Measurements from ENCODE around the gene PNKD. TPM values are rescaled to one million over a fixed set of nuclear protein-coding genes. Genes with fewer than 3 reads are reported as not detected.

PNKD gene
- total and polyA plus RNA-seq, 10 of the 15 experiments (the other 5 are each of a cell fraction or from before 2014, with no cell fraction given), result 27.2 to 106 (median 61.3) TPM

DNA sequence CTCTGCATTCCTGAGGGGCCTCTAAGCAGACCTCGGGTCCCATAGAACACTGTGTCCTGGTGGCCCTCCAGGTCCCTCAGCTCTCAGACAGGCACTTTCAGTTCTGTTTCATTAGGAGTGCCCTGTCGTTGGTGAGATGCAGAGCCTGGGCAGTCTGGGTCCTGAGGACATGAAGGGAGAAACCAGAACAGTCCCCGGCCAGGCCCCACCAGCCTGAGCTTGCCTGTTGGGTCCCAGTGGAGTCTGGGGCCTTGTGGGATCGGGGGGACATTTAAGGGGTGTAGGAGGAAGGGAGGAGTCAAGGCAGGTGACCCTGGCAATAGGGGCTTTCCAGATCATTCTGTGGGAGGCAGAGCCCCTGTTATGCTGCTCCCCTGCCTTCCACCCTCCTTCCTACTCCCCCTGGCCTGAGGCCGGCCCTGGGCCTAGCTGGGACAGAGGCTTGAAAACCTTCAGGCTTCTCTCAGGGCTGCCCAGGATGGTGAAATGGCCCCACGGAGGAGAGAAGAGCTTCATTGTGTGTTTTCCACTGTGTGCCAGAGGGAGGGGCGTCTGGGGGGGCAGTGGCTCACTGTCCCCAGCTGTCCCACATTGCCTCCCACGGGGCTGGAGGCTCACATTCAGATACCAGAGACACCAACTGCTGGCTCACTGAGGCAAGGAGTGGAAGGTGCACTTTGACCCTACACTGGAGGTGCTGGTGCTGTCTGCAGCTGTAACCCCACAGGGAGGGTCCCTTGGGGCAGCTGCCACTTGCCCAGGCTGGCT, 59.7 kb downstream of the PNKD start:
- DNase-seq (ENCODE audit: low read depth, low spot score) (peak; percentile 59), FAIRE-seq (peak; percentile 62), ATAC-seq (peak; percentile 79)
- ChIA-PET RAD21 (ENCODE audit: unreplicated experiment) (interaction anchor here (0.7 to 2.0 kb wide), 12 partner anchors 14 to 114 kb away, joined by 3 to 16 read pairs (median 4); partner anchors contain the start of gene CATIP), POLR2A (interaction anchor here (0.8 to 3.5 kb wide), 10 partner anchors 9 to 562 kb away, joined by 3 to 26 read pairs (median 4); no protein-coding TSS in a partner anchor), CTCF (interaction anchor here (0.6 to 3.2 kb wide), 13 partner anchors 14 to 899 kb away, joined by 3 to 14 read pairs (median 4); partner anchors contain the start of gene CATIP), SMC1A (ENCODE audit: uncharacterized antibody, unreplicated experiment) (interaction anchor here (0.8 to 2.8 kb wide), 13 partner anchors 8 to 67 kb away, joined by 3 to 12 read pairs (median 5); partner anchors contain the start of gene CATIP)
- WGBS (ENCODE audit: insufficient coverage, insufficient replicate concordance, low lambda C conversion rate, missing lambda C conversion rate), result 1% methylated on average over 8 of the region's 8 CpGs
- no TSS peak for BruUV-seq (replicated peaks)
- peaks cover 54% of the 10 kb centered on the region for H3K4me1 ChIP-seq (ENCODE audit: control insufficient read depth, insufficient read depth, low read length)
- H4K20me1 ChIP-seq (ENCODE audit: control insufficient read depth, insufficient read depth), result no peaks in the 10 kb centered on the region
- in situ Hi-C loops (cut with MboI) (no loop called here), intact Hi-C loops (cut with micrococcal nuclease; ENCODE audit: unreplicated experiment) (no loop called here)
- no peaks in the 10 kb centered on the region; the same call in 1 of the 2 replicates for H3K79me2 ChIP-seq (ENCODE audit: control insufficient read depth, insufficient read depth, low read length)
- H3K4me3 ChIP-seq, result peak overlapping the region; percentile 33; the same call in 1 of the 2 replicates
- H3K27ac ChIP-seq (ENCODE audit: control insufficient read depth, insufficient read depth), result peak overlapping the region; percentile 77
- H3K36me3 ChIP-seq (ENCODE audit: control insufficient read depth in 2 of 2, insufficient read depth in 2 of 2, low read length in 1 of 2), result no peaks in the 10 kb centered on the region
- peak overlapping the region; percentile 80 for H2AFZ ChIP-seq (ENCODE audit: control insufficient read depth, low read depth, low read length)
- peaks cover 1% of the 10 kb centered on the region; the same call in 2 of the 3 replicates for H3K9me3 ChIP-seq (replicated peaks; ENCODE audit: control insufficient read depth, insufficient read depth, low read length)
- peak overlapping the region; percentile 78 for H3K4me2 ChIP-seq (ENCODE audit: control insufficient read depth, insufficient read depth)
- H3K27me3 ChIP-seq (replicated peaks in 1 of 2; ENCODE audit: control insufficient read depth in 2 of 2, insufficient read depth in 2 of 2, low read length in 1 of 2), result no peaks in the 10 kb centered on the region
- peak overlapping the region; percentile 61 for H3K9ac ChIP-seq (ENCODE audit: control insufficient read depth, insufficient read depth, low read length)
- TF ChIP-seq NRF1 (conservative IDR thresholded peaks at IDR 0.05; ENCODE audit: low read depth, low read length) (no peak), YBX1 (IDR thresholded peaks at IDR 0.05) (no peak), TAF1 (IDR thresholded peaks at IDR 0.05; ENCODE audit: borderline replicate concordance, low read depth, low read length) (peak; percentile 87), TCF7 (IDR thresholded peaks at IDR 0.05; ENCODE audit: borderline replicate concordance) (no peak), SP1 (IDR thresholded peaks at IDR 0.05; ENCODE audit: low read depth, low read length) (peak; percentile 36), GATAD2B (conservative IDR thresholded peaks at IDR 0.05; ENCODE audit: low read depth) (peak; percentile 54), POLR2AphosphoS2 (IDR thresholded peaks at IDR 0.05; ENCODE audit: low read depth, low read length) (no peak), NR2F1 (conservative IDR thresholded peaks at IDR 0.05) (peak; percentile 94), EED (IDR thresholded peaks at IDR 0.05; ENCODE audit: low read depth) (peak; percentile 66), NBN (IDR thresholded peaks at IDR 0.05) (peak; percentile 88), ESRRA (IDR thresholded peaks at IDR 0.05; ENCODE audit: low read length) (no peak; the same call in 1 of the 2 replicates), CHD2 (IDR thresholded peaks at IDR 0.05; ENCODE audit: borderline replicate concordance, low read depth, low read length) (no peak), STAT3 (IDR thresholded peaks at IDR 0.05; ENCODE audit: low read depth, low read length) (no peak), MEF2B (IDR thresholded peaks at IDR 0.05; ENCODE audit: partially characterized antibody, poor library complexity, severe bottlenecking) (peak; percentile 90), RELA (IDR thresholded peaks at IDR 0.05; ENCODE audit: borderline replicate concordance, partially characterized antibody) (peak; percentile 48)
- TF ChIP-seq, protein P1, sequence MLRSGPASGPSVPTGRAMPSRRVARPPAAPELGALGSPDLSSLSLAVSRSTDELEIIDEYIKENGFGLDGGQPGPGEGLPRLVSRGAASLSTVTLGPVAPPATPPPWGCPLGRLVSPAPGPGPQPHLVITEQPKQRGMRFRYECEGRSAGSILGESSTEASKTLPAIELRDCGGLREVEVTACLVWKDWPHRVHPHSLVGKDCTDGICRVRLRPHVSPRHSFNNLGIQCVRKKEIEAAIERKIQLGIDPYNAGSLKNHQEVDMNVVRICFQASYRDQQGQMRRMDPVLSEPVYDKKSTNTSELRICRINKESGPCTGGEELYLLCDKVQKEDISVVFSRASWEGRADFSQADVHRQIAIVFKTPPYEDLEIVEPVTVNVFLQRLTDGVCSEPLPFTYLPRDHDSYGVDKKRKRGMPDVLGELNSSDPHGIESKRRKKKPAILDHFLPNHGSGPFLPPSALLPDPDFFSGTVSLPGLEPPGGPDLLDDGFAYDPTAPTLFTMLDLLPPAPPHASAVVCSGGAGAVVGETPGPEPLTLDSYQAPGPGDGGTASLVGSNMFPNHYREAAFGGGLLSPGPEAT (IDR thresholded peaks at IDR 0.05; ENCODE audit: low read depth), result peak; percentile 91
- TF ChIP-seq, protein P2, sequence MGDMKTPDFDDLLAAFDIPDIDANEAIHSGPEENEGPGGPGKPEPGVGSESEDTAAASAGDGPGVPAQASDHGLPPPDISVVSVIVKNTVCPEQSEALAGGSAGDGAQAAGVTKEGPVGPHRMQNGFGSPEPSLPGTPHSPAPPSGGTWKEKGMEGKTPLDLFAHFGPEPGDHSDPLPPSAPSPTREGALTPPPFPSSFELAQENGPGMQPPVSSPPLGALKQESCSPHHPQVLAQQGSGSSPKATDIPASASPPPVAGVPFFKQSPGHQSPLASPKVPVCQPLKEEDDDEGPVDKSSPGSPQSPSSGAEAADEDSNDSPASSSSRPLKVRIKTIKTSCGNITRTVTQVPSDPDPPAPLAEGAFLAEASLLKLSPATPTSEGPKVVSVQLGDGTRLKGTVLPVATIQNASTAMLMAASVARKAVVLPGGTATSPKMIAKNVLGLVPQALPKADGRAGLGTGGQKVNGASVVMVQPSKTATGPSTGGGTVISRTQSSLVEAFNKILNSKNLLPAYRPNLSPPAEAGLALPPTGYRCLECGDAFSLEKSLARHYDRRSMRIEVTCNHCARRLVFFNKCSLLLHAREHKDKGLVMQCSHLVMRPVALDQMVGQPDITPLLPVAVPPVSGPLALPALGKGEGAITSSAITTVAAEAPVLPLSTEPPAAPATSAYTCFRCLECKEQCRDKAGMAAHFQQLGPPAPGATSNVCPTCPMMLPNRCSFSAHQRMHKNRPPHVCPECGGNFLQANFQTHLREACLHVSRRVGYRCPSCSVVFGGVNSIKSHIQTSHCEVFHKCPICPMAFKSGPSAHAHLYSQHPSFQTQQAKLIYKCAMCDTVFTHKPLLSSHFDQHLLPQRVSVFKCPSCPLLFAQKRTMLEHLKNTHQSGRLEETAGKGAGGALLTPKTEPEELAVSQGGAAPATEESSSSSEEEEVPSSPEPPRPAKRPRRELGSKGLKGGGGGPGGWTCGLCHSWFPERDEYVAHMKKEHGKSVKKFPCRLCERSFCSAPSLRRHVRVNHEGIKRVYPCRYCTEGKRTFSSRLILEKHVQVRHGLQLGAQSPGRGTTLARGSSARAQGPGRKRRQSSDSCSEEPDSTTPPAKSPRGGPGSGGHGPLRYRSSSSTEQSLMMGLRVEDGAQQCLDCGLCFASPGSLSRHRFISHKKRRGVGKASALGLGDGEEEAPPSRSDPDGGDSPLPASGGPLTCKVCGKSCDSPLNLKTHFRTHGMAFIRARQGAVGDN (IDR thresholded peaks at IDR 0.05), result peak; percentile 75
